ENCODE results near the gene WSB1.
"Not testable (repeated sequence)": the region's sequence is repeated elsewhere in the genome, so short reads cannot be mapped to it uniquely, and the experiment has no call there.

WSB1 gene

DNA sequence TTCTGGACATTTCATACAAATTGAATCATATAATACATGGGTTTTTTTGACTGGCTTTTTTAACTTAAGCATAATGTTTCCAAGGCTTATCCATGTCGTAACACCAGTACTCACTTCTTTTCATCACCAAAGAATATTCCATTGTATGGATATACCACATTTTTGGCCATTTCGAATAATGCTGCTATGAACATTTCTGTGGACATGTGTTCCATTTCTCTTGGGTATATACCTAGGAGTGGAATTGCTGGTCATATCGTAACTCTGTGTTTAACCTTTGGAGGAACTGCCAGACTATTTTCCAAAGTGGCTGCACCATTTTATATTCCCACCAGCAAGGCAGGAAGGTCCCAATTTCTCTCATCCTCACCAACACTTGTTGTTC, 46.0 kb upstream of the WSB1 start:
- no peak for DNase-seq (ENCODE audit: extremely low read depth, insufficient read length)
- Histone ChIP-seq H3K4me3 (replicated peaks; ENCODE audit: low read depth, low read length) (no peak overlapping the region), H3K27me3 (replicated peaks; ENCODE audit: control insufficient read depth, insufficient read depth, low read length) (no peaks in the 10 kb centered on the region), H3K36me3 (ENCODE audit: control insufficient read depth, insufficient read depth, low read length) (no peaks in the 10 kb centered on the region)
- TF ChIP-seq, protein P1, sequence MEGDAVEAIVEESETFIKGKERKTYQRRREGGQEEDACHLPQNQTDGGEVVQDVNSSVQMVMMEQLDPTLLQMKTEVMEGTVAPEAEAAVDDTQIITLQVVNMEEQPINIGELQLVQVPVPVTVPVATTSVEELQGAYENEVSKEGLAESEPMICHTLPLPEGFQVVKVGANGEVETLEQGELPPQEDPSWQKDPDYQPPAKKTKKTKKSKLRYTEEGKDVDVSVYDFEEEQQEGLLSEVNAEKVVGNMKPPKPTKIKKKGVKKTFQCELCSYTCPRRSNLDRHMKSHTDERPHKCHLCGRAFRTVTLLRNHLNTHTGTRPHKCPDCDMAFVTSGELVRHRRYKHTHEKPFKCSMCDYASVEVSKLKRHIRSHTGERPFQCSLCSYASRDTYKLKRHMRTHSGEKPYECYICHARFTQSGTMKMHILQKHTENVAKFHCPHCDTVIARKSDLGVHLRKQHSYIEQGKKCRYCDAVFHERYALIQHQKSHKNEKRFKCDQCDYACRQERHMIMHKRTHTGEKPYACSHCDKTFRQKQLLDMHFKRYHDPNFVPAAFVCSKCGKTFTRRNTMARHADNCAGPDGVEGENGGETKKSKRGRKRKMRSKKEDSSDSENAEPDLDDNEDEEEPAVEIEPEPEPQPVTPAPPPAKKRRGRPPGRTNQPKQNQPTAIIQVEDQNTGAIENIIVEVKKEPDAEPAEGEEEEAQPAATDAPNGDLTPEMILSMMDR (IDR thresholded peaks at IDR 0.05; ENCODE audit: insufficient read depth, low read length, poor library complexity, severe bottlenecking), result no peak

DNA sequence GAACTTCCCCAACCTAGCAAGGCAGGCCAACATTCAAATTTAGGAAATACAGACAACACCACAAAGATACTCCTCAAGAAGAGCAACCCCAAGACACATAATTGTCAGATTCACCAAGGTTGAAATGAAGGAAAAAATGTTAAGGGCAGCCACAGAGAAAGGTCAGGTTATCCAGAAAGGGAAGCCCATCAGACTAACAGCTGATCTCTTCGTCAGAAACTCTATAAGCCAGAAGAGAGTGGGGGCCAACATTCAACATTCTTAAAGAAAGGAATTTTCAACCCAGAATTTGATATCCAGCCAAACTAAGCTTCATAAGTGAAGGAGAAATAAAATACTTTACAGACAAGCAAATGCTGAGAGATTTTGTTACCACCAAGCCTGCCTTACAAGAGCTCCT, 43.1 kb upstream of the WSB1 start:
- not testable (repeated sequence) for H3K4me3 ChIP-seq (replicated peaks; ENCODE audit: low read depth, low read length); DNase-seq (ENCODE audit: extremely low read depth, insufficient read length); H3K27me3 ChIP-seq (replicated peaks; ENCODE audit: control insufficient read depth, insufficient read depth, low read length); H3K36me3 ChIP-seq (ENCODE audit: control insufficient read depth, insufficient read depth, low read length)

DNA sequence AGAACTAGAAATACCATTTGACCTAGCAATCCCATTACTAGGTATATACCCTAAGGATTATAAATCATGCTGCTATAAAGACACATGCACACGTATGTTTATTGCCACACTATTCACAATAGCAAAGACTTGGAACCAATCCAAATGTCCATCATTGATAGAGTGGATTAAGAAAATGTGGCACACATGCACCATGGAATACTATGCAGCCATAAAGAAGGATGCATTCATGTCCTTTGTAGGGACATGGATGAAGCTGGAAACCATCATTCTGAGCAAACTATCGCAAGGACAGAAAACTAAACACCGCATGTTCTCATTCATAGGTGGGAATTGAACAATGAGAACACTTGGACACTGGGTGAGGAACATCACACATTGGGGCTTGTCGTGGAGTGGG, 39.1 kb upstream of the WSB1 start:
- DNase-seq (ENCODE audit: extremely low read depth, insufficient read length); H3K36me3 ChIP-seq (ENCODE audit: control insufficient read depth, insufficient read depth, low read length); H3K27me3 ChIP-seq (replicated peaks; ENCODE audit: control insufficient read depth, insufficient read depth, low read length); H3K4me3 ChIP-seq (replicated peaks; ENCODE audit: low read depth, low read length): not testable (repeated sequence)

DNA sequence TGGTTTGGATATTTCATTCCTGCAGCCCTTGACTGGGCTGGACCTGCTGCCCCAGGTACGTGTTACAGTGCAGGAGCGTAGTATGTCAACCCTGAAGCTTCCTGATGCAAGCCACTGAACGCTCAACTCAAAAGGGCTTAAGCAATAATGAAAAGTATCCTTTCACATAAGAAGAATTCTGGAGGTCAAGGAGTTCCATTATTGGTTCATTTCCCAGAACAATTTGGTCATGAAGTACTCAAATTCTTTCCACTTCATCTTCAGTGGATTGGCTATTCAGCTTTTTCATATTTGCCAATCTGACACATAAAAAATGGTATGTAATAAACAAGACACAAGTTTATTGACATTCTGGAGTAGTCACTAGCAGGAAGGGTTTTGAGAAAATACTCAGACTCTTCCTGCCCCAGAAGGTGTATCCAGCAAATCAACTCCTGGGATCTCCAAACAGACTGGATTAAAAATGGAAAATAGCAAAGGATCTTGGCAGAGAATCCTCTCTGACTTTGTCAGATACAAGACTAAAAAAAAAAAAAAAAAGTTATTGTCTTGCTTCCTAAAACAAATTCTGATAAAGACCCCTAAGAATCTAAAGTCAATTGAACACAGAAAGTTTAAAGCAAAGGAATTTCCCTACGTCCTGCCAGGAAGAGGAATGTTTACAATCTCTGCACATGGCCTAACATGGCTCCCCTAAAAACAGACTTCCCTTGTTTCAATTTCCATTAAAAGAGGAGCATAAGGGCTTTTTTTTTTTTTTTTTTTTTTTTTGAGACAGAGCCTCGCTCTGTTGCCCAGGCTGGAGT, 37.5 kb upstream of the WSB1 start:
- no peak for DNase-seq (ENCODE audit: extremely low read depth, insufficient read length)
- no peaks in the 10 kb centered on the region for H3K36me3 ChIP-seq (ENCODE audit: control insufficient read depth, insufficient read depth, low read length)
- no peaks in the 10 kb centered on the region for H3K27me3 ChIP-seq (replicated peaks; ENCODE audit: control insufficient read depth, insufficient read depth, low read length)
- no peak overlapping the region for H3K4me3 ChIP-seq (replicated peaks; ENCODE audit: low read depth, low read length)
- TF ChIP-seq, protein P1 (IDR thresholded peaks at IDR 0.05; ENCODE audit: insufficient read depth, low read length, poor library complexity, severe bottlenecking), result no peak

DNA sequence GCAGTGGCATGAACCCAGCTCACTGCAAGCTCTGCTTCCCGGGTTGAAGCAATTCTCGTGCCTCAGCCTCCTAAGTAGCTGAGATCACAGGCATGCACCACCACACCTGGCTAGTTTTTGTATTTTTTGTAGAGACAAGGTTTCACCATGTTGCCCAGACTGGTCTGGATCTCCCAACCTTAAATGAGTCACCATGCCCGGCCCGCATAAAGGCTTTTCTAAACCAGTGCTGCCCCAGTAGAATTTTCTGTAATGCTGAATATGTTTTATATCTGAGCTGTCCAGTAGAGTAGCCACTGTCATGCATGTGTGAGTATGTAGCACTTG, 36.9 kb upstream of the WSB1 start:
- no peak for DNase-seq (ENCODE audit: extremely low read depth, insufficient read length)
- Histone ChIP-seq H3K27me3 (replicated peaks; ENCODE audit: control insufficient read depth, insufficient read depth, low read length) (no peaks in the 10 kb centered on the region), H3K36me3 (ENCODE audit: control insufficient read depth, insufficient read depth, low read length) (no peaks in the 10 kb centered on the region), H3K4me3 (replicated peaks; ENCODE audit: low read depth, low read length) (no peak overlapping the region)
- TF ChIP-seq, protein P1 (IDR thresholded peaks at IDR 0.05; ENCODE audit: insufficient read depth, low read length, poor library complexity, severe bottlenecking), result no peak

DNA sequence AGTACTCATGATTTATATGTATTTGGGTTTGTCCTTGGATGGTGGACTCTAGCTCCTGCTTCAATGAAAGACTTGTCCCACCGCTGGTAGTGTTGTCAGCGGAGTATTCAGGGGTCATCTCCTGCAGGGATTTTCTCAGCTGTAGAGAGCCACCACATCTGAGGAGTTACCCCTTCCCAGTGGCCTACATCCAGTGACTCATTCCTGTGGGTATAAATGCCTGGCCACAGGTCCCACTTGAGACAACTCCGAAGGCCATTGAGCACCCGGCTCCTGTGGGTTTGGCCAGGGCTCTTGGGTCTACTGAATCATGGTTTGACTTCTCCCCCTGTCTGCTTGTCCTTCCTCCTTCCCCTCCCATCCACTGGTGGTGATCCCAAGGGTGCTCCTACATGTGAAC, 34.6 kb upstream of the WSB1 start:
- no peaks in the 10 kb centered on the region for H3K36me3 ChIP-seq (ENCODE audit: control insufficient read depth, insufficient read depth, low read length)
- H3K4me3 ChIP-seq (replicated peaks; ENCODE audit: low read depth, low read length), result no peak overlapping the region
- TF ChIP-seq, protein P1 (IDR thresholded peaks at IDR 0.05; ENCODE audit: insufficient read depth, low read length, poor library complexity, severe bottlenecking), result no peak
- no peak for DNase-seq (ENCODE audit: extremely low read depth, insufficient read length)
- no peaks in the 10 kb centered on the region for H3K27me3 ChIP-seq (replicated peaks; ENCODE audit: control insufficient read depth, insufficient read depth, low read length)

DNA sequence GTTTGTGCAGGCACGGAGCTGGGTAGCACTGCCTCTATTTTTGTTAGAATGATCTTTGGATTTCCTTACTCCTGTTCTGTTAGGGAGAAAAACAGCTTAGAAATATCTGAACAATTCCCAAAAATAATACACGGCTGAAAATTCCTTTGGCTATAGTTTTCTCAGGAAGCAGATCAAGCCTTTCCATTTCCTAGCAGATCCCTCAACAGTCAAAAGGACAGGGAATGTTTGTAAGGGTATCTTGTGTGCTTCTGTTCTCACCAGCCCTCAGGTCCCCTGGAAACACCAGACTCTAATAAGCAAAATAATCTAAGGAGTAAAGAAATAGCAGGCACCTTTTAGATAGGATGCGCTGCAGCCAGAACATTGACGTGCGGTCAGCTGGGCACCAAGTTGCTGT, 30.5 kb upstream of the WSB1 start:
- H3K4me3 ChIP-seq (replicated peaks; ENCODE audit: low read depth, low read length), result no peak overlapping the region
- H3K36me3 ChIP-seq (ENCODE audit: control insufficient read depth, insufficient read depth, low read length), result no peaks in the 10 kb centered on the region
- H3K27me3 ChIP-seq (replicated peaks; ENCODE audit: control insufficient read depth, insufficient read depth, low read length), result no peaks in the 10 kb centered on the region
- TF ChIP-seq, protein P1 (IDR thresholded peaks at IDR 0.05; ENCODE audit: insufficient read depth, low read length, poor library complexity, severe bottlenecking), result no peak
- DNase-seq (ENCODE audit: extremely low read depth, insufficient read length), result no peak

Data from GM06990 (cell line).